LNCAP (cell line): ENCODE measurements around the gene FGF14.

Source experiments
- TF ChIP-seq, protein P1 (sequence below): fragments of 450-650 bp; IDR thresholded peaks from 2 replicates; pipeline ENCODE4 v1.5.1; 2017; ENCODE audit warnings: mild to moderate bottlenecking

Gene FGF14

DNA sequence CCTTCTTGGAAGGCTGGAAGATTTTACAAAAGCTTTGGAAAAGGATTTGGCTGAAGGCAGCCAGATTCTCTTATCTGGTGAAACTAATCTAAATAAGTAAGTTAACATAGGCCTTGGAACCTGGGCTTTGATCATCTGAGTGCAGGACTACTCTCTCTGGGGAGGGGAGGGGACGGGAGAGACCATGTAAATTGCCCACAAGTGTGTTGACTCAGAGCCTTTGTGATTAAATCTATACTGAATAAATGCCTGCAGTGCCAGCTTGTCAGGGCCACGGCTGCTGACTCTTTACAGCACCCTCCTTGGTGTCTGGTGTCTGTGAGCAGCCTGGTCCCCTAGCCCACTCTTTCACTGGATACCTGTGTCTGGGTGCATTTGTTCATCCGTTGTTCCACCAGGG is 698.0 kb downstream of the FGF14 start:
- TF ChIP-seq, protein P1, sequence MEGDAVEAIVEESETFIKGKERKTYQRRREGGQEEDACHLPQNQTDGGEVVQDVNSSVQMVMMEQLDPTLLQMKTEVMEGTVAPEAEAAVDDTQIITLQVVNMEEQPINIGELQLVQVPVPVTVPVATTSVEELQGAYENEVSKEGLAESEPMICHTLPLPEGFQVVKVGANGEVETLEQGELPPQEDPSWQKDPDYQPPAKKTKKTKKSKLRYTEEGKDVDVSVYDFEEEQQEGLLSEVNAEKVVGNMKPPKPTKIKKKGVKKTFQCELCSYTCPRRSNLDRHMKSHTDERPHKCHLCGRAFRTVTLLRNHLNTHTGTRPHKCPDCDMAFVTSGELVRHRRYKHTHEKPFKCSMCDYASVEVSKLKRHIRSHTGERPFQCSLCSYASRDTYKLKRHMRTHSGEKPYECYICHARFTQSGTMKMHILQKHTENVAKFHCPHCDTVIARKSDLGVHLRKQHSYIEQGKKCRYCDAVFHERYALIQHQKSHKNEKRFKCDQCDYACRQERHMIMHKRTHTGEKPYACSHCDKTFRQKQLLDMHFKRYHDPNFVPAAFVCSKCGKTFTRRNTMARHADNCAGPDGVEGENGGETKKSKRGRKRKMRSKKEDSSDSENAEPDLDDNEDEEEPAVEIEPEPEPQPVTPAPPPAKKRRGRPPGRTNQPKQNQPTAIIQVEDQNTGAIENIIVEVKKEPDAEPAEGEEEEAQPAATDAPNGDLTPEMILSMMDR, result no peak

DNA sequence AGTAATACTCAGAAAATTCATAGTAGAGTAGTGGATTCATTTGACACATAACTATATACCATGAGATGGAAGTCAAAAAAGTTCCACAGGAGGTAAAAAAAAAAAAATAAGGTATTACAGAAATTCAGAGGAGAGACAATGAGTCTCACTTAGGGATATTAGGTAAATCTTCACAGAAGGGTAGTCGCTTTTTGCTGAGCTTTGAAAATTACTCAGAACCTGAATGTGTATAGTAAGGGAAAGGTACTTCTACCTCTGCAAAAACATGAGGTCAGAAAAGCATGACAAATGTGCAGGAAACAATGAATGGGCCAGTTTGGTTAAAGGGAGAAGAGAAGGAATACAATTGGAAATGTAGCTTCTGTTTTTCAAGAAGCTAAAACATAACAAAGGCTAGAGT is 698.8 kb downstream of the FGF14 start:
- TF ChIP-seq, protein P1, result no peak

DNA sequence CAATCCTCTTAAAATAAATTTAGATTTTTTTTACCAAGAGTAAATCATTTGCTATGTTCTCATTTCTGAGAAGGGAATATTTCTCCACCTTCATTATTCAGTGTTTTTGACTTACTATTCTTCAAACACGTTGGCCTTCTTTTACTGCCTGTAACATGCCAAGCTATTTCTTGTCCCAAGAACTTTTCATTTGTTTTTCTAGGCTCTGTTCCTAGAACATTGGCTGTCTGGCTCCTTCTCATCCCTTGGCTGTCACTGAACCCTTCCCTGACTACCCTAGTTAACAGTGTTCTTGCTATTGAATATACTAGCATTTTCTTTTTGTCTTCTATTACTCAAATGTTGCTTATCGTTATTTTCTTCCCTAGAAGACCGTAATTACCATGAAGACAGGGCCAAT is 701.2 kb downstream of the FGF14 start:
- TF ChIP-seq, protein P1, result no peak

DNA sequence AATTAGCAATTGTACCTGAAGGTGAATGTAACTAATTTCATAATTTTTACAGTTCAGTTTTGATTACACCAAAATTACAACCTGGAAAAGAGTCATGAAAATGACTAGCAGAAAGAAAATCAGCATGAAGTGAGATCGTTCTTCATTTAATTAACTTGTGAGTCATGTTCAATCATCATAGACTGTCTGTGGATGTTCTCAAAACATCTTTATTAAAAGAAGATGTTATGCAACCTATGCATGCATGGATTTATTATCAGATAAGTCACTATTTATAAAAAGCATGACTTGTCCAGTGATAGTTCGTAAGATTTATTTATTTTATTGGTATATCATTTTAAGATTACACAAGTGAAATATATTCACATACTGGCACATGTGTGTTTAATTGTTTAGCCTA is 703.4 kb downstream of the FGF14 start:
- TF ChIP-seq, protein P1, result no peak

DNA sequence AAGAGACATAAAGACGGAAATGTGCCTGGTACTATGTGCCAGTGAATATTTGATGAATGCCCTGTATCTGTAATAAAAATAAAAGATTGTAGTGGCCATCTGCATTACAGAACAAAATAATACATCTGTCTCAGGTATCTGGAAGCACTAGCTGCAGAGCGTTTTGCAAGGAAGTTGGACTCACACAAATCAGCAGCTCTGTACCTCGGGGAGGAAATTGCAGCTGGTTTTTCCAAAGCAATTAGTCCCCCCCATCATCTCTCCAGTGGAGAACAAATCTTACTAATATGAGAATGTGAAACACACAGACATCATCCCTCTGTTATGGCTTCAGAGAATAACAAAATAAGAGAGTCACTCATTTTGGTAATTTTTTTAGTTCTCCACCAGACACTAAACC is 704.1 kb downstream of the FGF14 start:
- TF ChIP-seq, protein P1, result no peak

DNA sequence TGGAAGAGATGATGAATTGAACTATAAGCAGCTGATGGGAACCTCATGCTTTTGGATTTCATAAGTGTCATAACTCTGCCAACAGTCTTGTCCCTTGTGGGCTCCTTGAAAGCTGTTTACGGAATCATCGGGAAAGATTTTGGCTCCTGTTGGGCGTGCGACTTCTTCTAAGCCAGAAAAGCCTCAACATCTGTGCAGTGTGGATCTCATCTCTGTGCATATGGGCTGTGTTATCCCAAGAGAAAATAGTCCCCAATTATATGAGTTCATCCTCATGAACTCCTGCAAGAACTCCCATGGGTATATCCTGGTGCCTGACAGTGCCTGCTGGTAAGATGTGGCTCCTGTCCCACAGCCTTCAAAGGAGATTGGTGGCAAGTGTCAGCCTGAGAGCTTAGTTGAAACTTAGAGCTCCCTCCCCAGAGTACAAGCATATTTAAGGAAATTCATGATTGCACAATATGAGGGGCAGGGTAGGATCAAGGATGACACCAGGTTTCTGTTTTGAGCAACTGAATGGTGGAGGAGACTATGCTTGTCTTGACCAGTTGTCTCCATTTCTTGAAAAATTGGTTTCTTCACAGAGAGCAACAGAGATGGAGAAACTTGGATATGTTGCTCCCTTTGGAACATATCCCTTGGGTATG is 705.9 kb downstream of the FGF14 start:
- TF ChIP-seq, protein P1, result no peak

DNA sequence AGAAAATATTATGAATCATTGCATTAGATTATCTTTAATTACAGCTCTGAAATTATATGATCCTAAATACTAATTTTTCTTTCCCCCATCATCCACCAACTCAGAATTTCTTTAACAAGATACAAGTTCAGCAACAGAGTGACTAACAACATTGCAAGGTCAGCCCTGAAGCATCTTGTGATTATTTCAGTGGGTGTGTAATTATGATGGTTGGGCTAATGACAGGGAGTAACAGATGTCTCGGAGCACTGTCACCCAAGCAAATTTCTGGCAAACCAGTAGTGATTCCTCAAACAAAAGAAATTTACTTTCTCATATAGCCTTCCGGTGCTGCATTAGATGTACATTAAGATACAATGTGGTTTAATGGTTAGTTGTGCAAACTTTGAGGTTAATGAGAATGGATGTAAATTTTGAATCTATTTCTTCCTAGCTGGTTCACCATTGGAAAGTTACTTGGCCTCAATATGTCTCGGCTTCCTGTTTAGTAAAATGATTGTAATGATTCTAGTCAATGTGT is 710.4 kb downstream of the FGF14 start:
- TF ChIP-seq, protein P1, result no peak

DNA sequence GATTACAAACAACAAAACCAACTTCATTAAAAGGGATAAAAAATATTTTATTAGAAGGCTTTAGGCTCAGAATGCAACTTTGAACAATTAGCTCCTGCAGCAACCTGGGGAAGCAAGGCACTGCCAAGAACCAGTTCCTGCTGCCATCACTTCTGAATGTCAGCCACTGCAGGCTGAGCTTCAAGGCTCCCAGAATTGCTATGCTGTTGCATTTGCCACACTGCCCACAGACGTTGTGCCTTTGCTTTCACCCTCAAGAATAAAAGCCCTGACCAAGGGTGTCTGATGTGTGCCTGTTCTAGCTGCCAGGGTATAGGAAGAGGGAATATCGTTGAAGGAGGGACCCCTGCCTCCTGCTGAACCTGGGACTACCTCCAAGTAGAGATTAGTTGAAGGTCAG is 711.0 kb downstream of the FGF14 start:
- TF ChIP-seq, protein P1, result no peak
